Mononuclear cell (primary cell): Measurements from ENCODE around the gene TANC1. TPM values are rescaled to one million over a fixed set of nuclear protein-coding genes. Genes with fewer than 3 reads are reported as not detected.

Experiments used
- H3K27me3 ChIP-seq: 2 replicates; pipeline ENCODE4 v1.6.0; 2011; ENCODE audit warnings: low read length, control low read depth; ENCODE audit not compliant: insufficient read depth
- H3K4me1 ChIP-seq: 2 replicates; pipeline ENCODE4 v1.5.1; 2011; ENCODE audit warnings: mild to moderate bottlenecking, low read length, control low read depth; ENCODE audit not compliant: insufficient read depth
- H3K4me3 ChIP-seq: 2 replicates; pipeline ENCODE4 v1.5.1; 2011; ENCODE audit warnings: mild to moderate bottlenecking, low read length, moderate library complexity
- H3K9me3 ChIP-seq: 2 replicates; pipeline ENCODE4 v1.5.1; 2011; ENCODE audit warnings: low read depth, mild to moderate bottlenecking, control low read depth, low read length
- total RNA-seq: library from RNA; depleted of rRNA; stranded (reverse); fragments of >200 nt; gene quantifications from one replicate; pipeline ENCODE4 v1.2.3, GENCODE V29; 2012

The TANC1 gene
- total RNA-seq, 1 donor: 0.21 TPM

- Histone ChIP-seq H3K9me3 (no peaks in the 10 kb centered on the region), H3K27me3 (no peaks in the 10 kb centered on the region), H3K4me1 (no peaks in the 10 kb centered on the region), H3K4me3 (no peak overlapping the region)
These were observed 98.2 kb downstream of the TANC1 start for GRCh38 chr2:159066541-159067156.

GRCh38 chr2:159067971-159068370, 99.5 kb downstream of the TANC1 start:
- H3K4me3 ChIP-seq: no peak overlapping the region
- H3K27me3 ChIP-seq: no peaks in the 10 kb centered on the region
- no peaks in the 10 kb centered on the region for H3K4me1 ChIP-seq
- no peaks in the 10 kb centered on the region for H3K9me3 ChIP-seq

GRCh38 chr2:159069229-159069628, 100.8 kb downstream of the TANC1 start:
- Histone ChIP-seq H3K4me3 (no peak overlapping the region), H3K27me3 (no peaks in the 10 kb centered on the region), H3K4me1 (no peaks in the 10 kb centered on the region), H3K9me3 (no peaks in the 10 kb centered on the region)

- no peaks in the 10 kb centered on the region for H3K4me1 ChIP-seq
- H3K27me3 ChIP-seq: no peaks in the 10 kb centered on the region
- no peaks in the 10 kb centered on the region for H3K9me3 ChIP-seq
- H3K4me3 ChIP-seq: no peak overlapping the region
These were observed 101.8 kb downstream of the TANC1 start for GRCh38 chr2:159070235-159070634.

GRCh38 chr2:159071190-159071915, 102.9 kb downstream of the TANC1 start:
- H3K4me3 ChIP-seq: no peak overlapping the region
- no peaks in the 10 kb centered on the region for H3K9me3 ChIP-seq
- H3K27me3 ChIP-seq: no peaks in the 10 kb centered on the region
- no peaks in the 10 kb centered on the region for H3K4me1 ChIP-seq

GRCh38 chr2:159072795-159073194, 104.4 kb downstream of the TANC1 start:
- H3K27me3 ChIP-seq: no peaks in the 10 kb centered on the region
- no peaks in the 10 kb centered on the region for H3K4me1 ChIP-seq
- no peak overlapping the region for H3K4me3 ChIP-seq
- H3K9me3 ChIP-seq: no peaks in the 10 kb centered on the region

- H3K4me1 ChIP-seq: no peaks in the 10 kb centered on the region
- no peaks in the 10 kb centered on the region for H3K9me3 ChIP-seq
- no peak overlapping the region for H3K4me3 ChIP-seq
- no peaks in the 10 kb centered on the region for H3K27me3 ChIP-seq
These were observed 104.8 kb downstream of the TANC1 start for GRCh38 chr2:159073256-159073655.

- Histone ChIP-seq H3K9me3 (no peaks in the 10 kb centered on the region), H3K4me1 (no peaks in the 10 kb centered on the region), H3K27me3 (no peaks in the 10 kb centered on the region), H3K4me3 (no peak overlapping the region)
These were observed 106.2 kb downstream of the TANC1 start for GRCh38 chr2:159074605-159075004.

- no peaks in the 10 kb centered on the region for H3K27me3 ChIP-seq
- no peaks in the 10 kb centered on the region for H3K9me3 ChIP-seq
- no peaks in the 10 kb centered on the region for H3K4me1 ChIP-seq
- H3K4me3 ChIP-seq: no peak overlapping the region
These were observed 107.3 kb downstream of the TANC1 start for GRCh38 chr2:159075727-159076126.

GRCh38 chr2:159076241-159076640, 107.8 kb downstream of the TANC1 start:
- no peaks in the 10 kb centered on the region for H3K27me3 ChIP-seq
- no peak overlapping the region for H3K4me3 ChIP-seq
- H3K4me1 ChIP-seq: no peaks in the 10 kb centered on the region
- no peaks in the 10 kb centered on the region for H3K9me3 ChIP-seq

GRCh38 chr2:159077869-159078268, 109.4 kb downstream of the TANC1 start:
- no peaks in the 10 kb centered on the region for H3K4me1 ChIP-seq
- no peaks in the 10 kb centered on the region for H3K27me3 ChIP-seq
- no peak overlapping the region for H3K4me3 ChIP-seq
- H3K9me3 ChIP-seq: no peaks in the 10 kb centered on the region

GRCh38 chr2:159078443-159078842, 110.0 kb downstream of the TANC1 start:
- H3K4me3 ChIP-seq: no peak overlapping the region
- H3K9me3 ChIP-seq: no peaks in the 10 kb centered on the region
- no peaks in the 10 kb centered on the region for H3K4me1 ChIP-seq
- H3K27me3 ChIP-seq: no peaks in the 10 kb centered on the region

GRCh38 chr2:159080641-159081040, 112.2 kb downstream of the TANC1 start:
- H3K27me3 ChIP-seq: no peaks in the 10 kb centered on the region
- no peaks in the 10 kb centered on the region for H3K4me1 ChIP-seq
- H3K4me3 ChIP-seq: no peak overlapping the region
- H3K9me3 ChIP-seq: no peaks in the 10 kb centered on the region

- no peaks in the 10 kb centered on the region for H3K9me3 ChIP-seq
- H3K27me3 ChIP-seq: no peaks in the 10 kb centered on the region
- no peak overlapping the region for H3K4me3 ChIP-seq
- no peaks in the 10 kb centered on the region for H3K4me1 ChIP-seq
These were observed 113.7 kb downstream of the TANC1 start for GRCh38 chr2:159082119-159082518.

GRCh38 chr2:159084384-159085370, 116.2 kb downstream of the TANC1 start:
- H3K4me3 ChIP-seq: no peak overlapping the region
- peaks cover 9% of the 10 kb centered on the region for H3K4me1 ChIP-seq
- no peaks in the 10 kb centered on the region for H3K27me3 ChIP-seq
- H3K9me3 ChIP-seq: no peaks in the 10 kb centered on the region
